ENCODE results near the gene UBE2G2. TPM values are rescaled to one million over a fixed set of nuclear protein-coding genes. Genes with fewer than 3 reads are reported as not detected.

The UBE2G2 gene
- total RNA-seq, 1 experiment from 2014 or later, result 91.3 TPM

DNA sequence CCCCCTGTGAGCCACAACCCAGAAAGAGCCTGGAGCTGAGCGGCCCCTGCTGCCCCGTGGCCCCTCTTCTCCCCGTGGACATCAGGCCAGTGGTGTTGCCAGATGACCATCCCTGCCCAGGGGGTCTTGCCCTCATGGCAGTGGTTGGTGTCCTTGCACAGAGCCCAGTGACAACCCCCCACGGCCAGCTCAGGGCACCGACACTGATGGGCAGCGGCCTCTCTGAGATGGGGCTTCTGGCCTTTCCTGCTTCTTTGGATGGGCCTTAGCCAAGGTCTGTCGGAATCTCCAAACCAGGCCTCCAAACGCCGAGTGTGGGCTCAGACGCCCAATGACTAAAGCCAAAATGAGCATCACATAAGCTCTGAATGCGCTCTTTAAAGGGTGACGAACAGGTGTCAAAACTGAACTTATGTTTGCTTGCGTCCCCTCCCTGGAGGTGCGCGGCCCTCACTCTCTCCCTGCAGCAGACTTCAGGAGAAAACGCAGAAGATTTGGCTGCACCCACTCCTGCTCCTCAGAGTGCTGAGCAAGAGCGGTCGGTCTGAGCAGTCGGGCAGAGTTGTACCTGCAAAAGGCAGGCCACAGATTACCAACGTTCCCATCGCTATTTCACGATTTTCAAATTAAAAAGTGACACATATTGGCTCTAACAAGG is 41.9 kb downstream of the UBE2G2 start:
- Mint-ChIP-seq H3K36me3 (ENCODE audit: insufficient read depth, unreplicated experiment) (peaks cover 5% of the 10 kb centered on the region), H3K4me3 (ENCODE audit: unreplicated experiment) (no peak overlapping the region), H3K9me3 (ENCODE audit: unreplicated experiment) (no peaks in the 10 kb centered on the region), H3K4me1 (ENCODE audit: low read depth, unreplicated experiment) (peaks cover 6% of the 10 kb centered on the region), H3K27ac (ENCODE audit: unreplicated experiment) (no peak overlapping the region), H3K27me3 (ENCODE audit: insufficient read depth, unreplicated experiment) (no peaks in the 10 kb centered on the region)
- Histone ChIP-seq H3K9me3 (no peaks in the 10 kb centered on the region), H3K27me3 (replicated peaks; ENCODE audit: control insufficient read depth, insufficient read depth, low read length) (no peaks in the 10 kb centered on the region), H3K4me1 (no peaks in the 10 kb centered on the region), H3K4me3 (ENCODE audit: low read depth, low read length) (no peak overlapping the region), H3K36me3 (ENCODE audit: control insufficient read depth, insufficient read depth, low read length) (no peaks in the 10 kb centered on the region)
- ChIA-PET POLR2A (no interaction called here), CTCF (no interaction called here)
- DNase-seq, result no peak
- TF ChIP-seq, protein P1, sequence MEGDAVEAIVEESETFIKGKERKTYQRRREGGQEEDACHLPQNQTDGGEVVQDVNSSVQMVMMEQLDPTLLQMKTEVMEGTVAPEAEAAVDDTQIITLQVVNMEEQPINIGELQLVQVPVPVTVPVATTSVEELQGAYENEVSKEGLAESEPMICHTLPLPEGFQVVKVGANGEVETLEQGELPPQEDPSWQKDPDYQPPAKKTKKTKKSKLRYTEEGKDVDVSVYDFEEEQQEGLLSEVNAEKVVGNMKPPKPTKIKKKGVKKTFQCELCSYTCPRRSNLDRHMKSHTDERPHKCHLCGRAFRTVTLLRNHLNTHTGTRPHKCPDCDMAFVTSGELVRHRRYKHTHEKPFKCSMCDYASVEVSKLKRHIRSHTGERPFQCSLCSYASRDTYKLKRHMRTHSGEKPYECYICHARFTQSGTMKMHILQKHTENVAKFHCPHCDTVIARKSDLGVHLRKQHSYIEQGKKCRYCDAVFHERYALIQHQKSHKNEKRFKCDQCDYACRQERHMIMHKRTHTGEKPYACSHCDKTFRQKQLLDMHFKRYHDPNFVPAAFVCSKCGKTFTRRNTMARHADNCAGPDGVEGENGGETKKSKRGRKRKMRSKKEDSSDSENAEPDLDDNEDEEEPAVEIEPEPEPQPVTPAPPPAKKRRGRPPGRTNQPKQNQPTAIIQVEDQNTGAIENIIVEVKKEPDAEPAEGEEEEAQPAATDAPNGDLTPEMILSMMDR (IDR thresholded peaks at IDR 0.05; ENCODE audit: insufficient read depth in 1 of 2, low read depth in 1 of 2, low read length in 1 of 2, severe bottlenecking in 1 of 2, unreplicated experiment in 1 of 2), result no peak
- intact Hi-C loops (cut with micrococcal nuclease; ENCODE audit: unreplicated experiment), result no loop called here
- BruUV-seq (replicated peaks), result no TSS peak

DNA sequence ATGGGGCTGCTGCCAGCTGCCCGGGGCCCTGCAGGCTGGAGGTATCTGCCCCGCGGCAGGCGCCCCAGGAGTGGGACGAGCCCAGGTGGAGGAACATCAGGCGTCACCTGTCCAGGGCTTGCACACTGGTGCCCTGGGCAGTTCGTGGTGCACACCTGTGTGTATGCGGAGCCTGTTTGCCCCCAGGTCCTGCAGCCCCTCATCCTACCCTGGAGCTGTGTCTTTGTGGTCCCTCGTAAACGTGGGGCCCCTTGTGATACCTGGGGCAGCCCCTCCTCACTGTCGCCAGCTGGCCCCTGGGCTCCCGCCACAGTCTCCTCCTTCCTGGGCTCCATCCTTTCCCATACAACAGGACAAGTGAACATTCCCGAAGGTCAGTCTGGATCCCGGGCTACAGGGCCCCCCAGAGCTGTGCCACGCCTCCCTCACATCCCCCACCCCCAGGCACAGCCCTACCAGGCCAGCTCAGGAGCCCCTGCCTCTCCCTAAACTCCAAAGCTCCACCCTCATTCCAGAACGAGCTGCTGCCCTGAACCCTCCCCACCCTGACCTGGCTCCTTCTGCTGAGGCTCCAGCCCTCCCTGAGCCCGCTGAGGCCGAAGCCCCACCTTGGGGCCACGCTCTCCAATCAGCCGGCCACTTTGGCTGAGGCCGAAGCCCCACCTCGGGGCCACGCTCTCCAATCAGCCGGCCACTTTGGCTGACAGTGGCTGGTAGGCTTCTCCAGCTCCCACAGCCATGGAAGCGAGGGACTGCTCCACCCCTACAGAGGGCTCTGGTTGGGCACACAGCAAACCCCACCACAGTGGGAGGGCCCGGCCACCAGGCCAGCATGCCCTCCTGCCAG is 42.6 kb downstream of the UBE2G2 start:
- Histone ChIP-seq H3K4me3 (ENCODE audit: low read depth, low read length) (no peak overlapping the region), H3K9me3 (no peaks in the 10 kb centered on the region), H3K27me3 (replicated peaks; ENCODE audit: control insufficient read depth, insufficient read depth, low read length) (no peaks in the 10 kb centered on the region), H3K4me1 (no peaks in the 10 kb centered on the region), H3K36me3 (ENCODE audit: control insufficient read depth, insufficient read depth, low read length) (no peaks in the 10 kb centered on the region)
- Mint-ChIP-seq H3K36me3 (ENCODE audit: insufficient read depth, unreplicated experiment) (peaks cover 5% of the 10 kb centered on the region), H3K4me1 (ENCODE audit: low read depth, unreplicated experiment) (peaks cover 6% of the 10 kb centered on the region), H3K27me3 (ENCODE audit: insufficient read depth, unreplicated experiment) (no peaks in the 10 kb centered on the region), H3K27ac (ENCODE audit: unreplicated experiment) (no peak overlapping the region), H3K9me3 (ENCODE audit: unreplicated experiment) (no peaks in the 10 kb centered on the region), H3K4me3 (ENCODE audit: unreplicated experiment) (no peak overlapping the region)
- TF ChIP-seq, protein P1 (IDR thresholded peaks at IDR 0.05; ENCODE audit: insufficient read depth in 1 of 2, low read depth in 1 of 2, low read length in 1 of 2, severe bottlenecking in 1 of 2, unreplicated experiment in 1 of 2), result no peak
- ChIA-PET POLR2A (no interaction called here), CTCF (no interaction called here)
- intact Hi-C loops (cut with micrococcal nuclease; ENCODE audit: unreplicated experiment), result no loop called here
- no peak for DNase-seq
- no TSS peak for BruUV-seq (replicated peaks)

DNA sequence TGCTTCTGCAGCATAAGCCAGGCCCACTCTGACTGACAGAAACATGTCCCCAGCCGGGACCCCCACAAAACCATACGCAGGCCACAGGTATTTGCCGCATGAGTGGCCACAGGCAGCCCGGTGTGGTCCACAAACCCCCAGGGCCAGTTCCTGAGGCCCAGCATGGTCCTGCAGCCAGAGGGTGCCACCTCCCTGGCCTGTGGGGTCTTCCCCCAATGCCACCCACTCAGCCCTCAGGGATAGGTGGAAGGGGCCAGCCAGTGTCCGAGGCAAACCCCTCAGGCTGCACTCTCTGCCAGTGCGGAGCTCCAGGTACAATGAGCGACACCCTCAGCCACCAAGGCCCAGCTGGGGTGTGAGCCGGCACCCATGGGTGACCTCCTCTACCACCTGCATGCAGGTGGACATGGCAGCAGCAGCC is 43.5 kb downstream of the UBE2G2 start:
- TF ChIP-seq, protein P1 (IDR thresholded peaks at IDR 0.05; ENCODE audit: insufficient read depth in 1 of 2, low read depth in 1 of 2, low read length in 1 of 2, severe bottlenecking in 1 of 2, unreplicated experiment in 1 of 2), result no peak
- no peaks in the 10 kb centered on the region for H3K36me3 Mint-ChIP-seq (ENCODE audit: insufficient read depth, unreplicated experiment)
- DNase-seq, result no peak
- H3K27me3 Mint-ChIP-seq (ENCODE audit: insufficient read depth, unreplicated experiment), result no peaks in the 10 kb centered on the region
- POLR2A ChIA-PET, result no interaction called here
- H3K9me3 ChIP-seq, result no peaks in the 10 kb centered on the region
- H3K36me3 ChIP-seq (ENCODE audit: control insufficient read depth, insufficient read depth, low read length), result no peaks in the 10 kb centered on the region
- H3K27ac Mint-ChIP-seq (ENCODE audit: unreplicated experiment), result no peak overlapping the region
- no peak overlapping the region for H3K4me3 ChIP-seq (ENCODE audit: low read depth, low read length)
- CTCF ChIA-PET, result interaction anchor here (1.1 kb wide), 1 partner anchor 36 kb away, joined by 9 read pairs; no protein-coding TSS in a partner anchor
- H3K4me1 Mint-ChIP-seq (ENCODE audit: low read depth, unreplicated experiment), result peaks cover 6% of the 10 kb centered on the region
- intact Hi-C loops (cut with micrococcal nuclease; ENCODE audit: unreplicated experiment), result no loop called here
- no peaks in the 10 kb centered on the region for H3K4me1 ChIP-seq
- H3K4me3 Mint-ChIP-seq (ENCODE audit: unreplicated experiment), result no peak overlapping the region
- H3K27me3 ChIP-seq (replicated peaks; ENCODE audit: control insufficient read depth, insufficient read depth, low read length), result no peaks in the 10 kb centered on the region
- no TSS peak for BruUV-seq (replicated peaks)
- H3K9me3 Mint-ChIP-seq (ENCODE audit: unreplicated experiment), result no peaks in the 10 kb centered on the region
